ENCODE measurements around the gene USP49.

- TF ChIP-seq, protein P1, sequence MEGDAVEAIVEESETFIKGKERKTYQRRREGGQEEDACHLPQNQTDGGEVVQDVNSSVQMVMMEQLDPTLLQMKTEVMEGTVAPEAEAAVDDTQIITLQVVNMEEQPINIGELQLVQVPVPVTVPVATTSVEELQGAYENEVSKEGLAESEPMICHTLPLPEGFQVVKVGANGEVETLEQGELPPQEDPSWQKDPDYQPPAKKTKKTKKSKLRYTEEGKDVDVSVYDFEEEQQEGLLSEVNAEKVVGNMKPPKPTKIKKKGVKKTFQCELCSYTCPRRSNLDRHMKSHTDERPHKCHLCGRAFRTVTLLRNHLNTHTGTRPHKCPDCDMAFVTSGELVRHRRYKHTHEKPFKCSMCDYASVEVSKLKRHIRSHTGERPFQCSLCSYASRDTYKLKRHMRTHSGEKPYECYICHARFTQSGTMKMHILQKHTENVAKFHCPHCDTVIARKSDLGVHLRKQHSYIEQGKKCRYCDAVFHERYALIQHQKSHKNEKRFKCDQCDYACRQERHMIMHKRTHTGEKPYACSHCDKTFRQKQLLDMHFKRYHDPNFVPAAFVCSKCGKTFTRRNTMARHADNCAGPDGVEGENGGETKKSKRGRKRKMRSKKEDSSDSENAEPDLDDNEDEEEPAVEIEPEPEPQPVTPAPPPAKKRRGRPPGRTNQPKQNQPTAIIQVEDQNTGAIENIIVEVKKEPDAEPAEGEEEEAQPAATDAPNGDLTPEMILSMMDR (conservative IDR thresholded peaks at IDR 0.05; ENCODE audit: low read depth, low read length), result no peak
- TF ChIP-seq EZH2 (IDR thresholded peaks at IDR 0.05; ENCODE audit: low read length, unreplicated experiment) (no peak), EZH2phosphoT487 (IDR thresholded peaks at IDR 0.05; ENCODE audit: borderline replicate concordance, low read length) (no peak)
Measured at GRCh38 chr6:41935685-41936072, 40.5 kb upstream of the USP49 start.

Measured in PC-3 (cell line).